C4-2B (cell line): ENCODE results near the gene EIF3A.
A peak's percentile ranks its signal among the peaks of the same experiment; 100 is the strongest.

Experiments used
- H3K27ac ChIP-seq: fragments of 450-650 bp; 2 replicates; pipeline ENCODE4 v1.5.1; 2017
- CTCF ChIP-seq: fragments of 450-650 bp; conservative IDR thresholded peaks from 2 replicates; pipeline ENCODE4 v1.5.1; 2017; ENCODE audit warnings: mild to moderate bottlenecking
- ZFX ChIP-seq: fragments of 450-650 bp; IDR thresholded peaks from 2 replicates; pipeline ENCODE4 v1.6.1; 2017

The EIF3A gene, protein sequence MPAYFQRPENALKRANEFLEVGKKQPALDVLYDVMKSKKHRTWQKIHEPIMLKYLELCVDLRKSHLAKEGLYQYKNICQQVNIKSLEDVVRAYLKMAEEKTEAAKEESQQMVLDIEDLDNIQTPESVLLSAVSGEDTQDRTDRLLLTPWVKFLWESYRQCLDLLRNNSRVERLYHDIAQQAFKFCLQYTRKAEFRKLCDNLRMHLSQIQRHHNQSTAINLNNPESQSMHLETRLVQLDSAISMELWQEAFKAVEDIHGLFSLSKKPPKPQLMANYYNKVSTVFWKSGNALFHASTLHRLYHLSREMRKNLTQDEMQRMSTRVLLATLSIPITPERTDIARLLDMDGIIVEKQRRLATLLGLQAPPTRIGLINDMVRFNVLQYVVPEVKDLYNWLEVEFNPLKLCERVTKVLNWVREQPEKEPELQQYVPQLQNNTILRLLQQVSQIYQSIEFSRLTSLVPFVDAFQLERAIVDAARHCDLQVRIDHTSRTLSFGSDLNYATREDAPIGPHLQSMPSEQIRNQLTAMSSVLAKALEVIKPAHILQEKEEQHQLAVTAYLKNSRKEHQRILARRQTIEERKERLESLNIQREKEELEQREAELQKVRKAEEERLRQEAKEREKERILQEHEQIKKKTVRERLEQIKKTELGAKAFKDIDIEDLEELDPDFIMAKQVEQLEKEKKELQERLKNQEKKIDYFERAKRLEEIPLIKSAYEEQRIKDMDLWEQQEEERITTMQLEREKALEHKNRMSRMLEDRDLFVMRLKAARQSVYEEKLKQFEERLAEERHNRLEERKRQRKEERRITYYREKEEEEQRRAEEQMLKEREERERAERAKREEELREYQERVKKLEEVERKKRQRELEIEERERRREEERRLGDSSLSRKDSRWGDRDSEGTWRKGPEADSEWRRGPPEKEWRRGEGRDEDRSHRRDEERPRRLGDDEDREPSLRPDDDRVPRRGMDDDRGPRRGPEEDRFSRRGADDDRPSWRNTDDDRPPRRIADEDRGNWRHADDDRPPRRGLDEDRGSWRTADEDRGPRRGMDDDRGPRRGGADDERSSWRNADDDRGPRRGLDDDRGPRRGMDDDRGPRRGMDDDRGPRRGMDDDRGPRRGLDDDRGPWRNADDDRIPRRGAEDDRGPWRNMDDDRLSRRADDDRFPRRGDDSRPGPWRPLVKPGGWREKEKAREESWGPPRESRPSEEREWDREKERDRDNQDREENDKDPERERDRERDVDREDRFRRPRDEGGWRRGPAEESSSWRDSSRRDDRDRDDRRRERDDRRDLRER (N-terminal part only)

GRCh38 chr10:119080521-119081259, at the start of gene EIF3A:
Gene EIF3A (minus strand): TSS chr10:119080817. CDS start chr10:119080676, 141 bp downstream.
- TF ChIP-seq CTCF (no peak), ZFX (peak; percentile 98)
- peak within 1 kb of the TSS; percentile 99 for H3K27ac ChIP-seq

DNA sequence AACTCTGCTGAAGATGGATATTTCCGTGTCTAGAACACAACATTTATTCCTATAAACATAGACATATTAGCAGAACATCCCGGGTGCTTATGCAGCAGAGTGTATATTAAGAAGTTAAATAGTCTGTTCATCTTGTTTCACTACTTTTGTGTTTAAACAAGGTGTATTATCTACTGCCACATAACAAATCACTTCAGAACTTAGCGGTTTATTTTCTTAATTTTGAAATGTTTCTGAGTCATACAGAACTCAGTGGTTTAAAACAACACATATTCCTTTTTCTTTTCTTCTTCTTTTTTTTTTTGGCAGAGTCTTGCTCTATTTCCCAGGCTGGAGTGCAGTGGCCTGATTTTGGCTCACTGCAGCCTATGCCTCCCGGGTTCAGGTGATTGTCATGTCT, 49.1 kb upstream of the EIF3A start:
- no peak for TF ChIP-seq CTCF
- no peak for TF ChIP-seq ZFX
- H3K27ac ChIP-seq: no peak overlapping the region

- TF ChIP-seq CTCF: no peak
- no peak for TF ChIP-seq ZFX
Measured at GRCh38 chr10:119125942-119126341, 45.3 kb upstream of the EIF3A start.

GRCh38 chr10:119120875-119121274, 40.3 kb upstream of the EIF3A start:
- TF ChIP-seq ZFX (no peak), CTCF (no peak)
- no peak overlapping the region for H3K27ac ChIP-seq

More at GRCh38 chr10:119125942-119126341, 45.3 kb upstream of the EIF3A start:
- no peak overlapping the region for H3K27ac ChIP-seq

DNA sequence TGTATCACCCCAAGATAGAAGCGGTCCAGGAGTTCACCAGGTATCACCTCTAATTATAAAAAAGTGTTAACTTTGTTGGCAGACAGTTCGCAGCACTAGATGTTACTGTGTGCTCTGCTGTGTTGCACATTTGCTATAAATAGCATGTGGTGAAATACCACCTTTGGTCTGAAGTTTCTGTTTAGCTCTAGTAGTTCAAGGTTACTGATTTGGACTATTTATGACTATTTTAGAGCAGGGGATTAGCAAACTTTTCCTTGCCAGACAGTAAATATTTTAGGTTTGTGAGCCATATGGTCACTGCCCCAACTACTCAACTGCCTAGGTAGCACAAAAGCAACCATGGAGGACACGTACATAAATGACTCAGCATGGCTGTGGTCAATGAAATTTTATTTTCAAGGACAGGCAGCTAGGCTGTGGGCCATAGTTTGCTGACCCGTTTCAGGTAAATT, 39.8 kb upstream of the EIF3A start:
- no peak for TF ChIP-seq ZFX
- TF ChIP-seq CTCF: no peak
- H3K27ac ChIP-seq: no peak overlapping the region

- no peak overlapping the region for H3K27ac ChIP-seq
- TF ChIP-seq ZFX (no peak), CTCF (no peak)
Measured at GRCh38 chr10:119119400-119119799, 38.8 kb upstream of the EIF3A start.
